GM12891 (cell line): ENCODE measurements around the gene RIPK3.

Experiments
- PAX5 ChIP-seq: IDR thresholded peaks from 2 replicates; pipeline ENCODE4 v1.6.1; 2011; ENCODE audit warnings: low read length, moderate library complexity, mild to moderate bottlenecking; ENCODE audit not compliant: insufficient read depth, severe bottlenecking
- POLR2A ChIP-seq: IDR thresholded peaks from 2 replicates; pipeline ENCODE4 v1.6.1; 2011; ENCODE audit warnings: low read depth, low read length, control low read depth
- POLR2AphosphoS5 ChIP-seq: IDR thresholded peaks from 2 replicates; pipeline ENCODE4 v1.6.1; 2011; ENCODE audit warnings: low read depth, low read length, control low read depth
- POU2F2 ChIP-seq: IDR thresholded peaks from 2 replicates; pipeline ENCODE4 v1.6.1; 2011; ENCODE audit warnings: low read depth, mild to moderate bottlenecking, control low read depth, low read length, moderate library complexity
- SPI1 ChIP-seq: IDR thresholded peaks from 2 replicates; pipeline ENCODE4 v1.6.1; 2011; ENCODE audit warnings: low read depth, low read length, control low read depth
- TAF1 ChIP-seq: IDR thresholded peaks from 2 replicates; pipeline ENCODE4 v1.6.1; 2011; ENCODE audit warnings: low read depth, low read length, control low read depth

- TF ChIP-seq POLR2A (no peak), POLR2AphosphoS5 (no peak), TAF1 (no peak), SPI1 (no peak), POU2F2 (no peak), PAX5 (no peak)
Observed at GRCh38 chr14:24385524-24385923, 45.7 kb upstream of the RIPK3 start.
